CD14-positive monocyte (primary cell): ENCODE measurements around the gene FOXJ3. TPM values are rescaled to one million over a fixed set of nuclear protein-coding genes. Genes with fewer than 3 reads are reported as not detected.

Experiments used
- DNase-seq, 3 donors: peaks; one replicate each; pipeline ENCODE4 v3.0.0-alpha.2; 2011 to 2022
- H2AFZ ChIP-seq: 2 replicates; pipeline ENCODE4 v1.6.0; 2012; ENCODE audit warnings: mild to moderate bottlenecking, low read depth, low read length, inconsistent platforms; ENCODE audit not compliant: insufficient read depth, poor library complexity, severe bottlenecking
- H3K27ac ChIP-seq, 2 donors: 1 replicate in 1 of 2; 2 replicates in 1 of 2; pipeline ENCODE4 v1.5.1; 2012 to 2013; ENCODE audit warnings: low read length in 2 of 2, control low read depth in 1 of 2, inconsistent platforms in 1 of 2, low read depth in 1 of 2, mild to moderate bottlenecking in 1 of 2
- H3K27me3 ChIP-seq, 2 donors: one replicate each; pipeline versions ENCODE4 v1.6.0 to v1.6.1; 2011 to 2013; ENCODE audit warnings: low read length in 2 of 2; ENCODE audit not compliant: control insufficient read depth in 2 of 2, insufficient read depth in 2 of 2
- H3K36me3 ChIP-seq, 2 donors: replicated peaks in 1 of 2; 1 replicate in 1 of 2; 2 replicates in 1 of 2; pipeline versions ENCODE4 v1.5.1 to v1.6.1; 2012 to 2013; ENCODE audit warnings: low read length in 2 of 2, control low read depth in 1 of 2, inconsistent platforms in 1 of 2, mild to moderate bottlenecking in 1 of 2; ENCODE audit not compliant: insufficient read depth in 2 of 2, control insufficient read depth in 1 of 2
- H3K4me1 ChIP-seq, 2 donors: 1 replicate in 1 of 2; 2 replicates in 1 of 2; pipeline versions ENCODE4 v1.5.1 to v1.6.1; 2012 to 2013; ENCODE audit warnings: low read length in 2 of 2, control low read depth in 1 of 2, inconsistent platforms in 1 of 2, mild to moderate bottlenecking in 1 of 2, moderate library complexity in 1 of 2; ENCODE audit not compliant: insufficient read depth in 2 of 2, control insufficient read depth in 1 of 2
- H3K4me2 ChIP-seq: replicated peaks from 2 replicates; pipeline ENCODE3; 2012; ENCODE audit warnings: low read length, moderate library complexity, mild to moderate bottlenecking; ENCODE audit not compliant: poor library complexity, severe bottlenecking; ENCODE audit errors: extremely low read depth
- H3K4me3 ChIP-seq, 3 experiments: fragments of 200-600 bp in 1 of 3; sonication (generic) in 1 of 3; replicated peaks in 1 of 3; 1 replicate in 2 of 3; 2 replicates in 1 of 3; pipeline ENCODE4 v1.5.1; 2011 to 2013; ENCODE audit warnings: low read length in 3 of 3, mild to moderate bottlenecking in 3 of 3, control low read depth in 2 of 3, low read depth in 2 of 3, inconsistent platforms in 1 of 3, moderate library complexity in 1 of 3
- H3K79me2 ChIP-seq: 2 replicates; pipeline ENCODE4 v1.6.0; 2012; ENCODE audit warnings: mild to moderate bottlenecking, control low read depth, inconsistent platforms, low read length, moderate library complexity; ENCODE audit not compliant: insufficient read depth
- H3K9ac ChIP-seq: 2 replicates; pipeline ENCODE4 v1.6.0; 2017; ENCODE audit warnings: low read length, mild to moderate bottlenecking; ENCODE audit not compliant: insufficient read depth, poor library complexity, severe bottlenecking
- H3K9me3 ChIP-seq, 2 donors: replicated peaks in 1 of 2; 1 replicate in 1 of 2; 2 replicates in 1 of 2; pipeline versions ENCODE4 v1.5.1 to v1.6.1; 2012 to 2013; ENCODE audit warnings: low read length in 2 of 2, control low read depth in 1 of 2; ENCODE audit not compliant: control insufficient read depth in 1 of 2, insufficient read depth in 1 of 2
- H4K20me1 ChIP-seq: 2 replicates; pipeline ENCODE4 v1.6.0; 2012; ENCODE audit warnings: mild to moderate bottlenecking, low read length, control low read depth, moderate library complexity; ENCODE audit not compliant: insufficient read depth
- H3K27ac Mint-ChIP-seq, 7 donors: one replicate each; pipeline ENCODE4 v1.8.0; 2020; ENCODE audit warnings: mild to moderate bottlenecking in 7 of 7, mixed read lengths in 7 of 7, moderate library complexity in 6 of 7, inconsistent platforms in 2 of 7
- H3K27me3 Mint-ChIP-seq, 3 donors: one replicate each; pipeline ENCODE4 v1.8.0; 2021 to 2022; ENCODE audit warnings: low read depth in 3 of 3, mild to moderate bottlenecking in 3 of 3, mixed read lengths in 3 of 3, moderate library complexity in 3 of 3, inconsistent platforms in 1 of 3
- H3K36me3 Mint-ChIP-seq, 2 donors: one replicate each; pipeline ENCODE4 v1.8.0; 2020; ENCODE audit warnings: mixed read lengths in 2 of 2, inconsistent platforms in 1 of 2, mild to moderate bottlenecking in 1 of 2
- H3K4me1 Mint-ChIP-seq: one replicate; pipeline ENCODE4 v1.8.0; 2020; ENCODE audit warnings: mild to moderate bottlenecking, mixed read lengths
- H3K4me3 Mint-ChIP-seq, 2 donors: one replicate each; pipeline ENCODE4 v1.8.0; 2020; ENCODE audit warnings: mild to moderate bottlenecking in 2 of 2, mixed read lengths in 2 of 2, moderate library complexity in 1 of 2
- H3K9me3 Mint-ChIP-seq, 7 donors: one replicate each; pipeline ENCODE4 v1.8.0; 2020 to 2022; ENCODE audit warnings: mixed read lengths in 7 of 7, mild to moderate bottlenecking in 6 of 7, moderate library complexity in 6 of 7, inconsistent platforms in 2 of 7
- CTCF ChIP-seq: fragments of 200-600 bp; IDR thresholded peaks from one replicate; pipeline ENCODE4 v1.8.0; 2022; ENCODE audit warnings: antibody characterized with exemption, mild to moderate bottlenecking
- WGBS: methylation state at CpG from one replicate; pipeline ENCODE4 v1.1.5; 2013; ENCODE audit warnings: missing lambda C conversion rate; ENCODE audit not compliant: insufficient coverage; 5-methylcytosine and 5-hydroxymethylcytosine counted together
- intact Hi-C, 2 donors: fragments of 100-400 bp; cut with micrococcal nuclease; formaldehyde crosslinking; loops; one replicate each; pipeline versions ENCODE4 v1.15.0 to v1.15.1; 2023
- polyA plus RNA-seq, 3 donors: library from polyadenylated mRNA; depleted of rRNA in 1 of 3; unstranded in 2 of 3; stranded (reverse) in 1 of 3; fragments of 300-500 nt in 2 of 3; fragments of >200 nt in 1 of 3; fragmentation: Illumina TruSeq in 2 of 3; gene quantifications; 1 replicate in 2 of 3; 2 replicates in 1 of 3; pipeline ENCODE4 v1.2.3, GENCODE V29; 2012 to 2021

FOXJ3 gene
- polyA plus RNA-seq, 3 donors: 10.2 to 18.5 (median 18.4) TPM

DNA sequence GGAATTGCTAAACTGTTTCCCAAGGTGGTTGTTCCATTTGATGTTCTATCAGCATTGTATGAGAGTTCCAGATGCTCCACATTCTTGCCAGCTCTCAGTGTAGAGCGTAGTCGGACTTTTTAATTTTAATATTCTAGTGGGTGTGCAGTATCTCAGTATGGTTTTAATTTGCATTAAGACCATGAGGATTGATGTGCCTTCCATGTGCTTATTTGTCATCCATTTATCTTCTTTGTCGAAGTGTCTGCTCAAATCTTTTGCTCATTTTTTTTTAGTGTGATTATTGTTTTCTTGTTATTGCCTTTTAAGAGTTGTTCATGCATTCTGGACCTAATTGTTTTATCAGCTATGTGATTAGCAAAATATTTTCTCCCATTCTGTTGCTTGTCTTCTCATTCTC, 195.6 kb downstream of the FOXJ3 start:
- Mint-ChIP-seq H3K4me1 (peaks cover 11% of the 10 kb centered on the region), H3K27me3 (peaks cover 5 to 10% (median 10%) of the 10 kb centered on the region in 3 donors), H3K27ac (no peak overlapping the region), H3K36me3 (no peaks in the 10 kb centered on the region), H3K9me3 (peaks cover 0 to 5% (median 0%) of the 10 kb centered on the region in 7 donors), H3K4me3 (no peak overlapping the region)
- WGBS: no CpG with 5 or more reads among the region's 3 CpGs
- Histone ChIP-seq H3K9ac (no peak overlapping the region), H3K9me3 (no peaks in the 10 kb centered on the region), H3K27me3 (no peaks in the 10 kb centered on the region), H3K4me1 (peaks cover 0 to 7% of the 10 kb centered on the region in 2 donors), H3K4me2 (no peak overlapping the region), H4K20me1 (no peaks in the 10 kb centered on the region), H3K79me2 (no peaks in the 10 kb centered on the region), H3K4me3 (no peak overlapping the region), H3K36me3 (no peaks in the 10 kb centered on the region), H2AFZ (no peak overlapping the region), H3K27ac (no peak overlapping the region)
- no peak for TF ChIP-seq CTCF
- no peak for DNase-seq
- intact Hi-C loops: no loop called here

GRCh38 chr1:42138586-42138985, 196.4 kb downstream of the FOXJ3 start:
- no peak for DNase-seq
- H3K36me3 Mint-ChIP-seq: no peaks in the 10 kb centered on the region
- Histone ChIP-seq H3K4me1 (peaks cover 0 to 7% of the 10 kb centered on the region in 2 donors), H3K27me3 (no peaks in the 10 kb centered on the region), H3K79me2 (no peaks in the 10 kb centered on the region), H3K9me3 (no peaks in the 10 kb centered on the region), H3K4me2 (no peak overlapping the region), H3K4me3 (no peak overlapping the region), H4K20me1 (no peaks in the 10 kb centered on the region), H2AFZ (no peak overlapping the region), H3K9ac (no peak overlapping the region), H3K27ac (no peak overlapping the region), H3K36me3 (no peaks in the 10 kb centered on the region)
- peaks cover 2 to 6% (median 5%) of the 10 kb centered on the region in 3 donors for H3K27me3 Mint-ChIP-seq
- H3K27ac Mint-ChIP-seq: no peak overlapping the region
- 100% methylated on average over 1 of the region's 4 CpGs for WGBS
- H3K4me1 Mint-ChIP-seq: peaks cover 11% of the 10 kb centered on the region
- TF ChIP-seq CTCF: no peak
- peaks cover 0 to 5% (median 0%) of the 10 kb centered on the region in 7 donors for H3K9me3 Mint-ChIP-seq
- intact Hi-C loops: no loop called here
- no peak overlapping the region for H3K4me3 Mint-ChIP-seq
